TTC549 (cell line): ENCODE data around the gene CCL19.
"Not testable (repeated sequence)": the region's sequence is repeated elsewhere in the genome, so short reads cannot be mapped to it uniquely, and the experiment has no call there.

Experiments used
- FAIRE-seq: peaks from 2 replicates; lab custom pipeline; 2012; peaks lifted over from hg19 to GRCh38; lab: Jason Lieb, UNC

CCL19 gene

DNA sequence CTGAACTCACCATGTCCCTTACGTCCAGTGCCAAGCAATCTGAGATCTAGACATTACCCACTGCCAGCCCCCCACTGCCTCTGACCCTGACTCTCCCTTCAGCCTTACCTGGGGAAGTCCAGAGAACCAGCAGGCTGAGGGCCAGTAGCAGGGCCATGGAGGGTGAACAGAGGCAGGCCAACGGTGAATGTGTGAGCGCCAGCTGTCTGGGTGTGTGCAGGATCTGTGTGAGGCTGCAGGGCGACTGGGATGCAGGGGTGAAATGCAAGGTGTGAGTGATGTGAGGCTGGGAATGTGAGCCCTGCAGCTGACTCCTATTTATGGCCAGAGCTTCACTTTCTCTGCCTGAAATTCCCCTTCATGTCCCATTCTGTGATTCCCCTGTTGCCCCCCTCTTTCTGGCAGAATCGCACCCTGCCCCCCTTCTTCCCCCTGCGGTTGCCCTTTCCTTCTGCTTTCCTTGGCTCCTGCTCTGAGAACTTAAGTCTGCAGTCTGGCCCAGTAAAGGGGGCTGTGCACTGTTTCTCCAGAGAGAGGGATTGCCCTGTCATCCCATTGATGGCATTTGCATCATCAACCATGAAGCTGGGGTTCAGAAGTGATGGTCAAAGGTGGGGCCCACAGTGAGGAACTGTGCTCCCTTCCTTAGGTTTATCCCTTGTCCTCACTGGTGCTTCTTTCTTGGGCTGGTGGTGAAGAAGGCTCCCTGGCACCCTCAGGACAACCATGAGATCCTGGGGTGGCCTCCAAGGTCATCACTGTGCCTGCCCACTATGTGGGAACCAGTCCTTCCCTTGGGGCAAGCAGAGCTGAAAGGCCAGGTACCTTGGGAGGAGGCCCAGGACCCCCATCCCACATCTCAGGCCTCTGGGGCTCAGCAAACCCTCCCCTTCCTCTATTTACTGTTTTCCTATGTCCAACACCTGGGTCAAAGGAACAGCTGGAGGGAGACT, at the start of gene CCL19:
Gene CCL19, minus strand, starts transcription at position 294 of the 953 bp plus-strand sequence. Its CDS starts 137 bp downstream, at position 157.
- no peak for FAIRE-seq

DNA sequence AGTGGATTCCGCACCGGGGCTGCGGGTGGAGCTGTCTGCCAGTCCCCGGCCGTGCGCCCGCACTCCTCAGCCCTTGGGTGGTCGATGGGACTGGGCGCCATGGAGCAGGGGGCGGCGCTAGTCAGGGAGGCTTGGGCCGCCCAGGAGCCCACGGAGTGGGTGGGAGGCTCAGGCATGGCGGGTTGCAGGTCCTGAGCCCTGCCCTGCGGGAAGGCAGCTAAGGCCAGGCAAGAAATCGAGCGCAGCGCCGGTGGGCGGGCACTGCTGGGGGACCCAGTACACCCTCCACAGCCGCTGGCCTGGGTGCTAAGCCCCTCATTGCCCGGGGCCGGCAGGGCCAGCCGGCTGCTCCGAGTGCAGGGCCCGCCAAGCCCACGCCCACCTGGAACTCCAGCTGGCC, 49.1 kb upstream of the CCL19 start:
- FAIRE-seq = not testable (repeated sequence)

DNA sequence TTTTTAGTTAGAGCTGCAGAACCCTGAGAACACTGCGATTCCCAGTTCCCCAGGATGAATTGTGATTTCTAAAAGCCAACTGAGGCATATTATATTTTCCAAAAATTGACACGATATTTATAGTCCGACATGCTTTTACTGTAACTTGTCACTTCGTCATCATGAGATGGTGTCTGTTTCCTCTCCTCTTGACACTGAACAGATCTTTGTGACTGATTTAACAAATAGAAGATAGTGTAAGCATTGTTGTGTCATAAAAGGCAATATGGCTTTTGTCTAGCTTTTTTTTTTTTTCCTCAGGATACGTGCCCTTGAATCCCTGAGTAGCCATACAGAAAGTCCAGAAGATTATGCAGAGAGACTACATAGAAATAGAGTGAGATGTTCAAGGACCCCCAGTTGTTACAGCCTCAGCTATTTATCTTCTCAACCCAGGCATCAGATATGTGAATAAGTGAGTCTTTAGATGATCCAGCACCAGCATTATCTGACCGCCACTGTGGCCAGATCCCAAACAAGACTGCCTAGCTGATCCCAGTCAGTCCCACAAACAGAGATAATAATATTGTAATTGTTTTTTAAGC, 46.7 kb upstream of the CCL19 start:
- no peak for FAIRE-seq

DNA sequence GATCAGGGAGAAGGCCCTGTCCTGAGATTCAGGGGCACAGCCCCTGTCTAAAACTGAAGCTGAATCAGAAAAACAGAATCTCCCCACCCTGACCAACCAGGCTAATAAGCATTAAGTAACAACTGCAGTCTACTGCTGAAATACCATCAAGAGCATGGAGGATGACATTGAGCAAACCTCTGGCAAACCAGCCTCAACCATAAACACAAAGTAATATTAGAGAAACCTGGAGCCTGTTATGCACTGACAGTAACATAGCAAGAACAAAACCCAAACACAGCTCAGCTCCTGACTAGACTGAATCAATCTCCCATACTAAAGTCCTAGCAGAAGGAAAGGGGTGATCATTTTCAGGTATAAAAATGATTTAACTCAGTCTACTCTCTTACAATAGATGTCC, 43.6 kb upstream of the CCL19 start:
- FAIRE-seq = no peak

DNA sequence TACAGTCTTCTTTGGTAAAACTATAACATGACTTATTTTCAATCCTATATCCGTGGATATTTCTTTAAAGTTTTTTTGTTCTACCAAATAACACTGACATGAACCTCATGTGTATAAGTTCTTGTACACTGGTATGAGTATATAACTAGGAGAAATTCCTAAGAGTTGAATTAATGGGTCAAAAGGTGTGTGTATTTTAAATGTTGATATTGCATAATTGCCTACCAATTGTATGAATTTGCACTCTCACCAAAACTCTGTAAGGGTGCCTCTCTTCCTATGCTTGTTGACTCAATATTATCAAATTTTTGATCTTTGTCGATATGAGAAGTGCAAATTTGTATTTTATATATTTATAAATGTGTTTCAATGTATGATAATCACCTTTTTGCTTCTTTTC, 41.8 kb upstream of the CCL19 start:
- no peak for FAIRE-seq

DNA sequence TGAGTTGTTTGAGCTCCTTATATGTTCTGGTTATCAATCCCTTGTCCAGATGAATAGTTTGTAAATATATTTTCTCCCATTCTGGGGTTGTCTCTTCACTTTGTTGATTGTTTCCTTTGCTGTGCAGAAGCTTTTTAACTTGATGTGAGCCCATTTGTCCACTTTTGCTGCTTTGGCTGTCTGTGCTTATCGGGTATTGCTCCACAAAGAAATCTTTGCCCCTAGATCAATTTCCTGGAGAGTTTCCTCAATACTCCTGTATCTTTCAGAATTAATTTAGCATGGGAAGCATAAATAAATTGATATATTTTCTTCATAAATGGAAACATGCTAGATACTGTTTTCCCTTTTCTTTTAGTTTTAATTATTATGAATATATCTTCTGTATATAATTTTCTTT, 41.4 kb upstream of the CCL19 start:
- no peak for FAIRE-seq

DNA sequence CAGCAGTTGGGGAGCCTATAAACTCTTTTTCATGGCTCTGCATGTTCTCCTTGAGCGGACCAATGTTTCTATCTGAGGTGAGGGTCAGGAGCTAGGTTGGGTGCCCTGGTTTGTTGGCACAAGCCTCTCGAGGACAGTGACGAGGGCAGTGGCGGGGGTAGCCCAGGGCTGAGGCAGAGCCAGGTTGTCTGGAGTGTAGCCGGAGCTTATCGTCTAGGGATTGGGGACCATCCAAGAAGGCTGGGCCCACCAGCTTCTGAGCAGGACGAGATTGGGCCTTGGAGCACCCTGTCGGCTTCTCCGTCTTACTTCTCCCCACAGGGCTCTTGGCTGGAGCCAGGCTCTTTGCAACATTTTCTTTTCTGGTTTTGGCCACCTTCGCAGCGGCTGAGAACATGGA, 32.1 kb upstream of the CCL19 start:
- no peak for FAIRE-seq

DNA sequence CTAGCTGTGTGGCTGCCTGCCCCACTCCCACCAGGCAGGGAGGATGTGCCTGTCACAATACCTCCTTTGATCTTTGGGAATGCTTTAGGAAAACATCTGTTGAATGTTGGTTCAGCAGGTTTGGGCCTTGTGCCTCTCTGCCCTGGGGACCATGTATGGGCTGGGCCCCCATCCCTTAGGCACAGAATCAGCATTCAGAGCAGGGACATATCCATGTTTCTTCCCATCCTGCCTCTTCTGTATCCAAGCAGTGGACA, 28.6 kb upstream of the CCL19 start:
- FAIRE-seq = not testable (repeated sequence)

DNA sequence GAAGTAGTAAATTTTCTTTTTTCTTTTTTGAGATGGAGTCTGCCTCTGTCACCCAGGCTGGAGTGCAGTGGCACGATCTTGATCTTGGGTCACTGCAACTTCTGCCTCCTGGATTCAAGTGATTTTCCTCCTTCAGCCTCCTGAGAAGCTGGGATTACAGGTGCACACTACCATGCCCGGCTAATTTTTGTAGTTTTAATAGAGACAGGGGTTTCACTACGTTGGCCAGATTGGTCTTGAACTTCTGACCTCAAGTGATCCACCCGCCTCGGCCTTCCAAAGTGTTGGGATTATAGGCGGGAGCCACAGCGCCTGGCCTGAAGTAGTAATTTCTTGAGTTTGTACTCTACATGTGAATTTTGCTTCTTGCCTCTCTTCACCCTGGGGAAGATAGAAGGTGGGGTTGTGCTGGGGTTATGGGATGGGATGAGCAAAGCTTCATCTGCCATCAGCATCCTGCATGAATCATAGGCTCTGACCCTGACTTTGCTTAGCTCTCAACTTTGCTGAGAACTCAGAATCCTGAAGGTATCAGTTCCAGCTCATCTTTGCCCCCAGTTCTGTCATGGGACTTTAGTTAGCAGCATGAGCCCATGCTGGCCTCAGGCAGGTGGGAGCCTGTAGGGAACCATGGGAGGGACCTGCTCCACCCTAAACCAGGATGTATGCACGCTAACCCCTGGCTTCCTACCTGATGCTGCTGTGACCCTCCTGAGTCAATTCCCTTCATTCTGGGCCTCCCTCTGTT, 28.1 kb upstream of the CCL19 start:
- no peak for FAIRE-seq

DNA sequence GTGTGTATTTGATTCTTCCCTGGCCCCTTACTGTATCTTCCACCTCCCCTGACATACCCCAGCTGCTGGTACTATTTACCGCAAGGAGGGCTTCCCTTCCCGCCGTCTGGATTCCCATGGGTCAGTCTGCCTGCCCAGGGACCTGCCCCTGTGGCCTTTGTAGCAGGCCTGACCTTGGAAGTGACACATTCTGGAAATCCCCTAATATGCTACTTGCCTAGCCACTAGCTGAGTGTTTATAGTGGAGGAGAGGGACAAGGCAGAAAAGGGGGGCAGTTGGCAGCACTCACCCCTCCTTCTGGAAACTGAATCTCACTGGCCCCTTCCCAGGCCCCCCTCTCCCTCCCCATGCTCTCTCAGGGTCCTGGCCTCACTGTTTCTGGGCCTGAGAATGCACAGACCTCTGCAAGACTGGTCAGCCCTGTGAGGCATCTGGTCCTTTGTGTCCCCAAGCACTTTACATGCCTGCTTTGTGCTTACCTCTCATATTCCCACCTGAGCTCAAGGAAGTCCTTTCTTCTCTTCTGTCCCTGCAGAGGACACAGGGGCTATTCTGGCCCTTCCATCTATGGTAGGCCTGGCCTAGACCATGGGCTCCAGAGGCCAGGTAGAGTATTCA, 27.0 kb upstream of the CCL19 start:
- FAIRE-seq = no peak

DNA sequence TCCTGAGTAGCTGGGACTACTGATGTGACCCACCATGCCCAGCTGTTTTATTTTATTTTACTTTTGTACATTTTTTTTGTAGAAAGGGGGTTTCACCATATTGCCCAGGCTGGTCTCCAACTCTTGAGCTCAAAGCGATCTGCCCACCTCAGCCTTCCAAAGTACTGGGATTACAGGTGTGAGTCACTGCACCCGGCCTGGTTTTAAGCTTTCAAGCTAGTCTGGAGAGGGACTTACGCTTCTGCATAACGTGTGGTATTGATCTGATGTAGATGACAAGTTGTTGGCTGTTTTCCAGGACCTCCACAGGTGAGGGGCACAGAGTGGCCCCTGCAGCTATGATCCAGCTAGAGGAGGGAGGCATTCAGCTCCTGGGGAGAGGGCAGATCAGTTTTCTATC, 25.6 kb upstream of the CCL19 start:
- no peak for FAIRE-seq

DNA sequence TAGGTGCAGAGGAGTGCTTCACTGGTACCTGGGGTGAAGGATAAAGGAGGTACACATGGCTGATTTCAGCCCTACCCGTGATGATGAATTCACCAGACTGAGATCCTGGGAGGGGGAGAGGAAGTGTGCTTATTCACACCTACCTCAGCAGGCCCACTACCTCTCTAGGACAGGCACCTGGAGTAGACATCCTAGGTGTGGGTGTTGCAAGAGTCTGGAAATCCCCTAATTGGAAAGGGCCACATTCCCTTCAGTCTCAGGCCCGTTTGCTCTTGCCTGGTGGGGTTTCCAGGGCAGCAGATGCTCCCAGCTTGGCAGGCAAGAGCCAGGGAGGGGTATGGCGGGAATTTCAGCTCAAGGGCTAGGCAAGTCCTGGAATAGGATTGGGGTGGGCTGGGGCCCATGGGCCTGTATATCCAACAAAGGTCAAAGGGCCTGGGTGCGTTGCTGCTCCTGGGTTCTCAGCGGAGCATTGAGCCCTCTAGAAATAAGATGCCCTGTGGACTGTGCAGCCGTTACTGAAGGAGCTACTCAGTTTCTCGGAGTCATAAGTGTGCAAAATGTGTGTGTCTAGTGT, 24.7 kb upstream of the CCL19 start:
- no peak for FAIRE-seq

DNA sequence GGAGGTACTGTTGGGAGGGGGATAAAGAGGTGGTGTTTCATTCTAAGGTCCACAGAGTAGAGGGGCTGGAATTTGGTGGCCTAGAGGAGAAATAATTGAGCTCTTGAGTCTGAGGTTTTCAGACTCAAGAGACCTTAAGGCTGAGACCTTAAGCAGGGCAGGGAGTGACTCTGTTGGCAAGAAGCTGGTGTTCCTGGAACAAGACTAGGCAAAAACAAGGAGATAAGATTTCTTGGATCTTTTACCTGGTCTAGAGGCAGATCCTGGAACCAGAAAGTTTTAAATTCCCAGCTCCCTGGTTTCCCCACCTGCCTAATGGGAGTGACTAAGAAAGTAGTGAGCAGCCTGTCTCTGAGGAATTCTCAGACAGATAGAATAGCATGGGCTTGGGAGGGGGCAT, 22.9 kb upstream of the CCL19 start:
- no peak for FAIRE-seq

DNA sequence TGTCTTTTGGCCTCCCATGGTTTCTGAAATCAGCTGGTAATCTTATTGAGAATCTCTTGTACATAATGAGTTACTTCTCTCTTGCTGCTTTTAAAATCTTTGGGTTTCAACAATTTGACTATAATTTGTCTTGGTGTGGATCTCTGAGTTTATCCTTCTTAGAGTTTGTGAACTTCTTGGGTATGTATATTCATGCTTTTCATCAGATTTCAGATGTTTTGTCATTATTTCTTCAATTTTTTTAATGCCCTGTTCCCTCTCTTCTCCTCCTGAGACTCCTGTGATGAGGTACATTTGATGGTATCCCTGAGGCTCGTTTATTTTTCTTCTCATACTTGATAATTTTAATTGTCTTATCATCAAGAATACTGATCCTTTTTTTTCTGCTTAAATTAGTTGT, 21.1 kb upstream of the CCL19 start:
- no peak for FAIRE-seq

DNA sequence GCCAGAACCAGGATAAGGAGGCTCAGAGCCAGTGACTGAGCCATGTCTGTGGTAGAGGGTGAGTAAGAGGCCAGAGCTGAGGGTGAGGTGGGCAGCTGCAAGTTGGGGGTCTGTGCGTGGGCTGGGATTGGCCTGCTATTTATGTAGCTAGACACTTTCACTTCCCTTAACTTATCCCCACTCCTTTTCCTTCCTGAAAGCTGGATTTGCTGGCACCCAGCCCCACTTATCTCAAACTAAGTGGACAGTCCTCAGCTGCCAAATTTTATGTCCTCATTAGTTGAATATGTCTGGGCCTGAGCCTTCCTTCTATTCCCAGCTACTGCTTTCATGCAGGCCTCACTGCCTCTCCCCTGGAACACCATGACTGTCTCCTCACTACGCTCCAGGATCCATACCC, 18.9 kb upstream of the CCL19 start, which contains the start of gene CCL21:
Gene CCL21, minus strand, starts transcription at position 114 of the 400 bp plus-strand sequence. Its CDS starts 70 bp downstream, at position 44.
- no peak for FAIRE-seq

DNA sequence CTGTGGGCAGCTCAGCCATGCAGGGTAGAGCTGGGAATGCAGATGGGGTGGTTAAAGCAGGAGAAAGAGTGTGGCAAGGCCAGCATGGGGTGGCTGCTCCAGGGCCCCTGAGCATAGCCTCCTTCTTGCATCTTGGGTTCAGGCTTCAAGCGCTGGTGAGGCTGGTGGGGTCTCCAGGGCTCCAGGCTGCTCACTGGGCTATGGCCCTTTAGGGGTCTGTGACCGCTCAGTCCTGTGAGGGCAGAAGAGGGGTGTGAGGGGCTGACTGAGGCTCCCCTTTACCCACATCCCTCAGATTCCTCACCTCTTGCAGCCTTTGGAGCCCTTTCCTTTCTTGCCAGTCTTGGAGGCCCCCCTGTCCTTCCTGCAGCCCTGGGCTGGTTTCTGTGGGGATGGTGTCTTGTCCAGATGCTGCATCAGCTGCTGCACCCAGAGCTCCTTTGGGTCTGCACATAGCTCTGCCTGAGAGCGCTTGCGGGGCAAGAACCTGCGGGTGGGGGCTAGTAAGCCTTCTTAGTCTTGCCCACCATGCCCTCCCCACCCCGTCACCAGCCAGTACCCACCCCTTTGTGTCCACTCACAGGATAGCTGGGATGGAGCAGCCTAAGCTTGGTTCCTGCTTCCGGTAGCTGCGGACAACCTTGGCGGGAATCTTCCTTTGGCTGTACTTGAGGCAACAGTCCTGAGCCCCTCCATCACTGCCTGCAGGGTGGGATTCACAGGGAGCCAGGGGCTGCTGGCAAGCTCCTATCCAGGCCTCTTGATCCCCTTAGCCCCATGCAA, 18.3 kb upstream of the CCL19 start:
- no peak for FAIRE-seq

DNA sequence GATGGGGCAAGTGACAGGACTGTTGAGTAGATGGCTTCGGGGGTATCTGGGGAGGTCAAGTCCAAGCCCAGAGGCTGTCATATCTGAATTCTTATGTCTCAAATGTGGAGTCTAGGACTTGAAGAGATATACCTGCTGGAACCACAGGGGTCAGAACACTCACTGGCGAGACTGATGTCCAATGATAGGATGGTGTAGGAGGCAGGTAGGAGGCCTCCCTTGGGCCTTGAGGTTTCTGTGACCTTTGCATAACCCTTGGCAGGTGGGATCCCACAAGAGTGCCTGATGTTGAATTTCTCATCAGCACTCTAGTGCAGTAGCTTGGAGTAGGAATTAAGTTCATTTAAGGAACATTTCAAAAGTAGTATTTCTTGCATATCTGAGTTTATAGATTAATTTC, 16.1 kb upstream of the CCL19 start:
- no peak for FAIRE-seq

DNA sequence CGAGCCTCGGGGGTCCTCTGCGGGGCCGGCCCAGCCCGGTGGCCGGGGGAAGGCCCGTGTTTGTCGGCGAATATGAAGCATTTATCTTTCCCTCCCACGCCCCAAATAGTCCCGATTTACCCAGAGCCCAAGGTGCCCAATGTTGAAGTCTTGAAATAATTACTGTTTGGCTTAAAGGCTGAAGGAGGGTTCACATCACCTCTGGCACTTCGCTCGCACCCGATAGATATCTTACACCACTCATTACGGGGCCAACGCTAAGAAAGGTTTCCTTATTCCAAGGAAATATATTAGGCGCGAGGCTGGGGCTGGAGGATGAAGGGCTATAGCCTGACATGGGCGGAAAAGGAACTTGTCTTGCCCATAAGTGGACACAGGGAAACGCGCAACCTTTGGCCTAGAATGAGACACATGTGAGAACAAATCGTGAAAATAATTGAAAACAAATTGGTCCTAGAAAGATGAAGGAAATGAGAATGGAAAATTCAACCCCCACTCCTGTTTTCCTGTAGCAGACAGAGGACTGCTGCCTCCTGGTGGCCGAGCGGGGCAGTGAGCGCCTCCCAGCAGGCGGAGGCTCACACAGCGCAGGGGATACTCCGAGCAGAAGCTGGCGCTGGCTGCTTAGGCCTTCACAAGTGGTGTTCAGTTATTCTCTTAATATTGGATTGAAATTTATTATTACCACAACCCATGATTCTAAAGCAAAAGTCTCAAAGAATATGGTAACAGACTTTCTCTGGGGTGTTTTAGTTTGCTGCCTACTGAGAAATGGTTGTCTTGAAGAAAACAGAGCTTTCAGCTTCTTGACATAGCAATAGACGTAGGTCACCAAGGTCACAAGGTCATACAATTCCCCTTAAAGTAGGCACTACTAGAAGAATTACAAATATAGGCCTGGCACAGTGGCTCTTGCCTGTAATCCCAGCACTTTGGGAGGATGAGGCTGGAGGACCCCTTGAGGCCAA, 11.0 kb upstream of the CCL19 start:
- peak; percentile 69 for FAIRE-seq

DNA sequence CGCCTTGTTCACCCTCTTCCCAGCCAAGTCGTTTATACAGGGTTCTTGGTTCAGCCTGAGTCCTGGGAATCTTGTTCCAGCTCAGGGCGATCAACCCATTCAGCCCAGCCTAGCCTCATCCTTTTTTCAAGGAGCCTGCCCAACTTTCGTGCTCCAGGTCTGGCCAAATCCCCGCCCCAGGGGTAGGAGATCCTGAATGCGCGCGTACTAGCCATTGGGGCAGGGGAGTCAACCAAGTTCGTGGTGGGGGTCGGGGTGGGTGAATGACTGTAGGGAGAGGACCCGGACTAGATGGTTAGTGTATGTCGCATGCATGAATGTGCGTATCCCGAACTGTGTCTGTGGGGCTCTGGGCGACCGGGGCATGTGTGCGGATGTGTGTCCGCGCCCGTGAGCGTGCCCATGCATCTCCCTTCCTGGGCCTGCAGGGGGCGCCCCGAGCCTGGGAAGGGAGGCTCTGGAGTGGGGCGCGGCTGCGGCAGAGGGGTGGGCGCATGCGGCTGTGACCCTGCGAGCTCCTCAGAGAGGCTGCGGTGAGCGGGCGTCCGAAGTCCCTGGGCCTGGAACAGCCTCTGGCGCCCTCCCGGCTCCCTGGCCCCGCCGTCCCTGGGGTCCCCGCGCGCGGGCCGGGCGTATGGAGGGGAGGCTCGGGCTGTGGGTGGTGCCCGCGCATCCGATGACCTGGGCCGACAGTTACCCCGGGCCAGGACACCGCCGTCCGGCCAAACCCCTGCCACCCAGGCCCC, 10.1 kb upstream of the CCL19 start:
- no peak for FAIRE-seq

DNA sequence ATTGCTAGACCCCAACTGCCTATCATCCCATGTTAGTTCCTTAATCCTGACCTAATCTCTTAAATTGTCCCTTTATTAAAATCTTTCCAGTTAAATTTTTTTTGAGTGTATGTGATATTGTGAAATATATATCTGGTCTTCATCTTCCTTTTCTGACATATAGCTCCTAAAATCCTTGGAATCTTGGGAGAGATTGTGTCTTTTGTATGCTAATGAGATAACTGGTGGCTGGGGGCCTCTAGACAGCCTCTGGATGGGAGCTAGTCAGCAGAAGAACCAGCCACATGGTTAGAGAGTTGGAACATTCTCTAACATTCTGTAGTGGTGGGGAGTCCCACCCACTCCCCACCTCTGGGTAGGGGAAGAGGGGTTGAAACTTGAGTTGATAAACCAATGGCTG, 3.7 kb upstream of the CCL19 start:
- no peak for FAIRE-seq
